GM19324 (cell line): ENCODE results near the gene DDC.
A peak's percentile ranks its signal among the peaks of the same experiment; 100 is the strongest.
"Not testable (repeated sequence)": the region's sequence is repeated elsewhere in the genome, so short reads cannot be mapped to it uniquely, and the experiment has no call there.

Experiments
- ATAC-seq: cut with Tn5 transposase; IDR thresholded peaks from one replicate; pipeline ENCODE4 v1.9.1; 2021; ENCODE audit warnings: mild to moderate bottlenecking, moderate library complexity; ENCODE audit not compliant: unreplicated experiment, low FRiP score

DDC gene

DNA sequence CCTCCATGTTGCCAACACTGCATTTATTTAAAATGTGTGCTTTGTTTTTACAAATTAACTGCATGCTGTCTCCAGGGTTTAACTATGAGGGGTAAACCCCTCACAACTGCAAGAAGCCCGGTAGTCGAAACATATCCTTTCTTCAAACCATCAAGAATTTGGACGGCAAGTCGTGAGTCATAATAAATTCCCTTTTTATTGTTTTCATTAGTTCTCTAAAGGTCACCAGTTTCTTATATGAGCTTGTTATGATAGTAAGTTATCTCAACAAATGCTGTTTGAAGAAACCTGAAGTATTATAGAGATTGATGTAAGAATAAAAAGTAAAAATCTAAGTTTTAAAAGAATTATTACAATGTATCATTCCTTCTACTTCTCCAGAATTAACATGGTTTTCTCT is 102.8 kb downstream of the DDC start:
- ATAC-seq: no peak

DNA sequence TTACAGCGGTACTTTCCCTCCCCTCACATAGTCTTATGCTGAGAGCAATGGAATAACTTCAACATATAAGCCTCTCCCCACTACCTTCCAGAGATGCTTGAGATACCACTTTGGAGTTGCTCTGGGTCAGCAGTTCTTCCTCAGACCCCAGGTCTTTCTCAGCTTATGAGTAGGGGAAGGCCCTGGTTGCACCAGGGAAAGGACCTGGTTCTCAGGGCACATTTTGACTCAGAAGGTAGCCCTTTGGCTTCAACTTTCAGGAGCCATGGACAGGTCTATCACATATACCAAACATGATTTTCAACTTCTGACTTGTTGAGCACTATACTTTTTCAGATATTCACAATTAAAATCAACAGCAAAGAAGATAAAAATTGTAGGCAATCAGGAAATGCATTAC is 103.5 kb downstream of the DDC start:
- ATAC-seq: no peak

DNA sequence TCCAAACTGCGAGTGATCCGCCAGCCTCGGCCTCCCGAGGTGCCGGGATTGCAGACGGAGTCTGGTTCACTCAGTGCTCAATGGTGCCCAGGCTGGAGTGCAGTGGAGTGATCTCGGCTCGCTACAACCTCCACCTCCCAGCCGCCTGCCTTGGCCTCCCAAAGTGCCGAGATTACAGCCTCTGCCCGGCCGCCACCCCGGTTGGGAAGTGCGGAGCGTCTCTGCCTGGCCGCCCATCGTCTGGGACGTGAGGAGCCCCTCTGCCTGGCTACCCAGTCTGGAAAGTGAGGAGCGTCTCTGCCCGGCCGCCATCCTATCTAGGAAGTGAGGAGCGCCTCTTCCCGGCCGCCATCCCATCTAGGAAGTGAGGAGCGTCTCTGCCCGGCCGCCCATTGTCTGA is 106.0 kb downstream of the DDC start:
- ATAC-seq: not testable (repeated sequence)

DNA sequence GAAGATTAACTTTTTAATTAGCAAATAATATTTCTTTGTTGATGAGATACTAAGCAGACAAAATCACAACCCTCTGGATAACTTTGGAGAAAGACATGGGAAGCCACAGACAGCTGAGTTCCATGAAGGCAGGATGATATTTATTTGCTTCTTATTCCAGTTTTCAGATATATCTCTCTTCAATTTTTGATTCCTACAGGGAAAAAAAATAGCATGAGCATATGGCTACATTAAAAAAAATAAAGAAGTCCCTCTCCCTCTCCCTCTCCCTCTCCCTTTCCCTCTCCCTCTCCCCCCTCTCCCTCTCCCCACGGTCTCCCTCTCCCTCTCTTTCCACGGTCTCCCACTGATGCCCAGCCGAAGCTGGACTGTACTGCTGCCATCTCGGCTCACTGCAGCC is 106.6 kb downstream of the DDC start:
- ATAC-seq: not testable (repeated sequence)

DNA sequence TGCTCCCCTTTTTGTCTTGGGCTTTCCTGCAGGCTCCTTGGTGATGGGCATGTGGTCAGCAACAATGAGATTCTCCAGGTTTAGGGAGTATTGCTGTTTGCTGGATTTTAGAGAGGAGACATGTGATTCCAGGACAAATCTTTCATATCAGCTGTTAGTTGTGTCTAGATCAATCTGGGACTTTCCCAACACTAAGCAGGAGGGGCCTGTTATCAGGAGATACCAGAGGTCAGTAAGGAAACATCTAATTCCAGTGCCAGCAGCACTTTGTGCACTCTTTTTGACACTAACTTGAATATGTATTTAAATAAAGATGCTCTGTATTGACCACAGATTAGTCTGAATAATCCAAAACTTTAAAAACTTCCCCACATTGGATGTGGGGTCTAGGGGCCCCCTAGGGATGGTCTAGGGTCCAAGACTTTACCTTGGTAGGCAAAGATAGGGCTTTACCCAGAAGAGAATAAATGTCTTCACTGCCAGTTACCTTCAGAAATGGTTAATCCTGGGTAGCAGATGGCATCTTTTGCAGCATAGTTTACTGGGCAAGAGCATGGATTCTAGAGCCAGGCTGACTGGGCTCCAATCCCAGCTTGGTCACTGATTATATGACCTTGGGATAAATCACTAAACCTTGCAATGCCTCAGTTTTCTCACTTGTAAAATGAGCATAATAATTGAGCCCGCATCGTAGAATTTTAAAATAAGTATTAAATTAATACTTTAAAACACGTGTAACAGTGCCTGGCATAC is 108.7 kb downstream of the DDC start:
- no peak for ATAC-seq

DNA sequence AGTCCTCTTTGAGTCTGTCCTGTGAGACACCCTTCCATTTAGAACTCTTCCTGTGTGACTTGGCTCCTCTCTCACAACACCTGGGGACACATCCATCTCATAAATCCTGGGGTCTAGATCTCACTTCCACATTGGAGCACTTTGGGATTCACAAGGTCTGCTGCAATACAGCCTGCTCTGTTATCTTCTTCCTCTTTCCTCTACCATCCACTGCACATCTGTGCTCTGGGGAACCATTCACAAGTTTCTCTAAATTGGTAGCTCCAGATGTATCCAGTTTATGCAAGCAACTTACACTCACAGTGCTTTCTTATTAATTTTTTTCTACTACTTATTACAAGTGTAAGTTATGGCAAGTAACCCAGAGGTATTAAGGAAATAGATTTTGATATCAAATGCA is 109.5 kb downstream of the DDC start:
- ATAC-seq: no peak

DNA sequence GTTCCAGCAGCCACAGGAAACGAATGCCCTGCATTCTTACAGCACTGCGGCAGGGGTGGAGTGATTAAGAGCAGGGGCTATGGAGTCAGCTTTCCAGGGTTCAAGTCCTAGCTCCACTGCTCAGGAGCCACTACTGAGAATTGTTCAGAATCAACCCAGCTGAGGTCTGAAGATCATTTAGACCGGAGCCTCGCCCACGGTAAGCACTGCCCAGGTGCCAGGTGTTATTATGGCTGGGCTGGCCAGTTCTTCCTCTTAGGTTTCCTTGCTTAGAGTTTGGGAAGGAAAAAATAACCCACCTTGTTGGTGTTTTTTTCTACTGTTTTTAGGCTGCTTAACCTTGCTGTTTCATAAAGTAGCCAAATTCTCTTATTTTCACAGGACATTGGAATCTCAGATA is 110.2 kb downstream of the DDC start:
- no peak for ATAC-seq

DNA sequence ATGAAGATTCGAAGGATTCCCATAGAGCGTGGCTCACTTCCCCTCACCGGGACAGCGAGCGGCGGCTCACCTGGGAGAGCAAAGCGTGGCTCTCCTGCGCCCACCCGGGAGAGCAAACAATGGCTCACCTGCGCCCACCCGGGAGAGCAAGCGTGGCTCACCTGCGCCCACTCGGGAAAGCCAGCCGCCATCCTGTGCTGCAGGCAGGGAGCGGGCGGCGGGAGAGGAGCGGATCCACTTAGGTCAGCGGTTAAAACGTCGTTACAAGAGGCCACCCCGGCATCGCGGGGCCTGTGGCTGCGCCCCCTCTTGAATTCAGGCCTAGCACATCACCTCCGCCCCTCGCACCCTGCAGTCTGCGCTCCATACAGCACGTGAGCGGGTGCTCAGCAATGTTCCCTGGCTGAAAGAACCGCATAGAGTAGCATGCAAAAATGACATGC is 114.6 kb downstream of the DDC start:
- peak; percentile 9 for ATAC-seq

DNA sequence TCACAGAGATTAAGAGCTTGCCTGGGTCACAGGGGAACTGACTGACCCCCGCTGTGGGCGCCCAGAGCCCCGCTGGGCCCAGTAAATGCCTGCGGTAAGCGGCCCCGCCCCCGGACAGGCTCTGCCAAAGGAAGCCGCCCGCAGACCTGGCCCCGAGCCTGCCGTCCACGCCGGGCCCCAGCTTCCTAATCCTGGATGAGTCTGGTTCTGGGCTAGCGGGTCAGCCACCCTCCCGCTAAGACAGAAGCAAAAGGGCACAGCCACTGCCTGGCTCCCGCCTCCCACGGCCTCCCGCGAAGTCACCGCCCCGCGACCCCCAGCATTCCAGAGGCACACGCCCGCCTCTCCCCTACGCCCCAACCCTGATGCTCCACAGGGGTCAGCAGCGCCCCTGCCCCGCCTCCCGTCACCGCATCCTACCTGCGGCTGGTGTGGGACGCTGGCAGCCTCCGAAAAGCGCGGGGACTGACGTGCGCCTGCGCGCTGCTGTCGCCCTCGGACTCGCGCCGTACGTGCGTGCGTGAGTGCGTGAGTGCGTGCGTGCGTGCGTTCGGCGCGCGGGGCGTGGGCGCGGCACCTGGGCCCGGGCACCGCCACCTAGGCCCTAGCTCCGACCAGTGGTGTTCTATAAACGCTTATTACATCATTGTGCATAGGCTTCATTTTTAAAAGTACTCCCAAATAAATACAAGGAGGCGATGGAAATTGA is 115.2 kb downstream of the DDC start, which contains the start of gene FIGNL1:
Gene FIGNL1 (minus strand): TSS at position 470 of the 709 bp plus-strand sequence. CDS start 3,063 bp downstream, outside the sequence.
- peak; percentile 96 for ATAC-seq

DNA sequence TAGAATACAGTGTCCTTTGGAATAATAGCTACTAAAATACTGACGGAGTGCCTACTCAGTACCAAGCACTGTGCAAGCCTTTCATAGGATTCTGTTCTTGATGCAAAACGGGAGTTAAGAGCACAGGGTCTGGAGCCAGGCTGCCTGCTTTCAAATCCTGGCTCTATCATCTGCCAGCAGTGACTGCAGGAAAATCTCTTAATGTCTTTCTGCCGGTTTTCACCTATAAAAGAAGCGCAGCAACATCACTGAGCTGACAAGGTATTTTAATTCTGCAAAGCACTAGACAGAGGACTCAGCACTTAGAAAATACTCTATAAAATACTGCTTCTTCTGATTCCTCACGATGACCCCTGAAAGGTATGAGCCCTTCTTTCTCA is 115.7 kb downstream of the DDC start:
- peak; percentile 2 for ATAC-seq

DNA sequence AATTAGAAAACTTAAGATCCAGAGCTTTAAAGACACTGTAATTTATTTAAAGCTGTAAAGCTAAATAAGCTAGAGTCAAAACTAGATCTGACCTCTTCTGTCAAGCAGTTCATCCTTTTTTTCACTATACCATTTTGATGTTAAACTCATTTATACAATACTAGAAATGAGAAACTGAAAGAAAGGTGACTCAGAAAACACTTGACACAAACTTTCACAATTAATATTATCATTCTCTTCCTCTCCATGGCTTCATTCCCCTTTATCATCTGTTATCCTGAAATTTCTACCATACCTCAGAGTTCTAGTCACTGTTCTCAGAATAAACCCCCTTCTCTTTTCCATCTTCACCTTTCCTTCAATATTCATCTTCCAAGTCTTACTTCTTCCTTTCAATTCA is 116.4 kb downstream of the DDC start:
- ATAC-seq: no peak

DNA sequence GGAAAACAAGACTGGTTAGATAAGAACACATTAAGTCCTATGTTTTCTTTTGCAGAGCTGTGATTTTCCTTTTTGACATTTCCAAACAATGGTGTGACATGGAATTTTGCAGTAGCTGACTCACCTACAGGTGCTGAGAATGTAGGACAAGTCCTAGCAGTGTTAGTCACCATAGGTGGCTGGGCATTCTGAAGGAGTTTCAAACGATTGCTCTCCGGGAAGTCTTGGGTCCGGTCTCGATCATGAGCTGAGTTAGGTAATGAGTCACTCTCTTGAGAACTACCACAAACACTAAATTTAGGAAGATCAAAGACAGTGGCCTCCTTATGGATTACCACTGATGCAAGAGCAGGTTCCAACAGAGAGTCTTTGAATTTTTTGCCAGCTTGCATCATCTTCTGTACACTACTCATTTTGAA is 118.7 kb downstream of the DDC start:
- no peak for ATAC-seq

DNA sequence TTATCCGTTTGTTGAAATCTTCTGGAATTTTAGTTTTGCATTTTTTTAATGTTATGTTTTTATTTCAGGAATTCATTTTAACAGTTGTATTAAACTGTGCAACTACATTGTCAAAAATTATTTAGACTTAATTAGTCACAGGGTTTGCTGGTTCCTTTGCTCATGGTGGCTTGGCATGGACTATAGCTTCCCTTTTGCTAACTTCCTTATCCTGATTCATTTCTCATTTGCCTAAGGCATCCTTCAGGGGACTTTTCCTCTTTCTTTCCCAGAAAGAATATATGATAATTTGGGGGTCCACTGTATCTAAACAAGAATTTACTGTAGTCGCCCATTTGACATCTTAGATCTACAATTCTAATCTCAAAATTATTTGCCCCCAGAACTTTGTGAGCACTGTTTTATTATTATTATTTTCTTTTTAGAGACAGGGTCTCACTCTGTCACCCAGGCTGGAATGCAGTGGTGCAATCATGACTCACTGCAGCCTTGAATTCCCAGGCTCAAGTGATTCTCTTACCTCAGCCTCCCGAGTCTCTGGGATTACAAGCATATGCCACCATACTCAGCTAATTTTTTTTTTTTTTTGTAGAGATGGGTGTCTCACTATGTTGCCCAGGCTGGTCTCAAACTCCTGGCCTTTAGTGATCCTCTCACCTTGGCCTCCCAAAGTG is 128.9 kb downstream of the DDC start:
- ATAC-seq: no peak

DNA sequence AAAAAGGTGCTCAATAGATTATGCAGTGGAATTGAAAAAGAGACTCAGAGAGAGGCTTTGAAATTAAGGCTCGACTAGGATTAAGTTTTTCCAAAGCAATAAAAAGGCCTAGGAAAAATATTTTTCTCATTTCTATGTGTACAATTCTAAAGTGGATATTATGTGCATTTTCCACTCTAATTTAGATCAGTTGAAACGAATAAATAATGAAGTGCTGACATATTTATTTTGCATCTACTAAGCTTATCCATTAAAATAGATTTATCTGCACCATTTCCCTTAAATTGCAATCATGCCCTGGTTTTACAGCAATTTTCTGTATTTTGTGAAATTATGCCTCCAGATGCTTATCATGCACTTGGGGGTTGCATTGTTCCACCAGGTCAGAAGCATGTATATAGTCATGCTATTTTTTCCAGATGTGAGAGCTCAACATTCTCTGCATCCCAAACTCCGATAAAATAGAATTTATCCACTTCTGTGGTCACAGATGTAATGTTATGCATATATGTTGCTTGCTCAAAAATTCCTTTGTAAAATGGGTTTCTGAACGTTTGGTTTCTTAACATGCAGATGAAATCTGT is 133.4 kb downstream of the DDC start:
- no peak for ATAC-seq

DNA sequence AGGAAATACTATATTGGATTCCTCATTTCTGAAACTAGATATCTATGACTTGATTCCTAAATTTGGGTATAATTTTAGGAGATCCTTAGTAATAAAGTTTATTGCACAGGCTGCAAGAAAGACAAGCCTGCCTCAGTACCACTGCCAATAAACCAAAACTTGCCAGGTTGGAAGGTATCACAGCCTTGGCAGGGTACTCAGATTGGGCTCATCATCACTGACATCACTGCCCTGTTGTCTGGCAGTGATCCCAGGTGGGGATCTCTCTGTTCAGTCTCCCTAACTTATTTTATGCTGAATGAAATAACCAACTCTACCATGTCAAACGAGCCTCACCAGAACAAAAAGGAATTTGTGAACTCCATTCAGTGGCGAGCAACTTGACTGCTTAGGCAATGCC is 133.9 kb downstream of the DDC start:
- ATAC-seq: no peak

DNA sequence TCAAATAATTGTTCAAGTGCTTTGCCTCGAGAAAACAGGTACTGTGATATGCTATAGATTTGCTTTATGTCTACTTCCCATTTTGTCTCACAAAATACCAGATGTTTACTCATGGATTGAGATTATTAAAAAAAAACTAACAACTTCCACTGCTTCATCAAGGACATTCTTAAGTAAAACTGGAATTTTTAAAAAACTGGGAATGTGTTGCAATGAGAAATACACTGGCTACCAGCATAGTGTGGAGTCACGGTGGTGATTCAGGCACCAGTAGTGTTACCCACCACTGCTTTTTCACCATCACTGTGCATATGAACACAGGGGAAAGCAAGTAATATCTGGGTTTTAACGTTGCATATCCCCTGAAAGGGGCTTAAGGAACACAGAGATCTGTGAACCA is 136.3 kb downstream of the DDC start:
- no peak for ATAC-seq

DNA sequence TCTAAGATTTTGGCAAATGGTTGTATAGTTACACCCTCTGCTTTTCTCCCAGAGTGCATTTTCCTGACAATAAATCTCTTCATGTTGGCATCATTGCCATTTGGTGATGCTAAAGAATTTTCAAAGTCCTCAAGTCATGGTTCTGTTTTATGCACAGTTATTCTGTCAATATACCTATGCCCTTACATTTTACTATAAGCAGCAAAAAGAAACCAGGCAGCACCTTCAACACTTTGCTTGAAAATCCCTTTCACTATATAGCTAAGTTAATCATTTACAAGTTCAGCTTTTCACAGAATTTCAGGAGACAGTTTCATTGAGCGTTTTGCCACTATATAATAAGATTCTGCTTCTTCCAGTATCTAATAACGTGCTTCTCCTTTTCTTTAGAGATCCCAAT is 137.7 kb downstream of the DDC start:
- ATAC-seq: no peak

DNA sequence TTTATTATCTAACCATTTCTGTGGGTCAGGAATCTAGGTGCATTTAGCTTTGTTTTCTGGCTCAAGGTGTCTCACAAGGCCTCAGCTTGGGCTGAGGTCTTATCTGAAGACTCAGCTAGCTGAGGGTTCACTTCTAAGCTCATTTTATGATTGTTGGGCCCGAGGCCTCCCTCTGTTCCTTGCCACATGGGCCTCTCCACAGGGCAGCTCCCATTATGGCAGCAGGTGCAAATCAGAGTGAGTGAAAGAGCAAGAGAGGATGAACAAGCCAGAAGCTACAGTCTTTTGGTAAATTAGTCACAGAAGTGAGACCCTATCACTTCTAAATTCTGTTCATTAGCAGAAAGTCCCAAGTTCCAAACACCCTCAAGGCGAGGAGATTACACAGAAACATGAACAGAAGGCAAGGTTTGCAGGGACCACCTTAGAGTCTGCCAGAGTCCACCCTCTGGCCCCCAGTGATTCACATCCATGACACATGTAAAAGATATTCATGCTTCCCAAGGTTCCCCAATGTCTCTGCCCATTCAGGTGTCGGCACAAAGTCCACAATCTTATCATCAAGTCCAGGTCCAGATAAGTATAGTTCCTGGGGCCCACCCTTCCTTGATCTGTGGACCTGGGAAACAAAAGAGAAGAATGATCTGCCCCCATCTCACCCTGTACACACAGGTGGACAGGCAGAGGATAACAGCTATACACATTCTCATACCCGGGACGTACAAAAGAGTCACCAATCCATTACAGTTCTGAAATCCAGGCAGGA is 138.7 kb downstream of the DDC start:
- ATAC-seq: no peak

DNA sequence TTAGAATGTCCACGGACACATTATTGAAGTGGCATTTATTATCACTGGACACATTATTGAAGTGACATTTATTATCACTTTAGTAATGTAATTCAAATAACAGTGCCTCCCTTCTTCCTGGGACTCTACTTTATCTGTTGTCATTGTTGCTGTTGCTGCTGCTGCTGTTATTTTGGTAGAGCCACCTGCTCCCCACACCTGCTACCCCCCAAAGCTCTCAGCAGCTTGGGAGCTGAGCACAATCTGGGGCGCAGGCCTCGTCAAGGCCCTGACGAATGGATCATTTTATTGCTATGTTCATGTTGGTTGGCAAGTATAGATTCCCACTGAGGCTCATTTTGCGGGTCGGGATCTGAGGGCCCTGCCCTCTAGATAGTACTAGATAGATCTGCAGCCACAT is 139.9 kb downstream of the DDC start:
- ATAC-seq: no peak

DNA sequence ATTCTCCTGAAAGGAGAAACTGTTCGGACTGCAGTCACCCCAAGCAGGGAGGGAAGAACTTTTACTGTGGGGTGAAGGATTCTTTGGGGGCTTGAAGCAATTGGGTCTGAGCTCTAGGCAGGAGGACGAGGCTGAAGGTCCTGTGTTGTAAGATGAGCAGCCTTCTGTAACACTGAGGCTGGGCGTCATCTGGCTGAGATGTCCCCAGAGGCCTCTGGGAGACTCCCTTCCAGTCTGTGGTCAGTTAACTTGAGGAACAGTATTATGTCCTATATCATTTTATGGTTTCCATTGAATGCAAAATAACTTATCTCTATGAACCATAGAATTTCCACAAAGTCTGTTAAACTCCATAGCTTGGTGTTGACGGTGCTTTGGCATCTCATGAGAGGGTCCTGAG is 141.3 kb downstream of the DDC start:
- no peak for ATAC-seq
